NCI-H1417 (cell line): Measurements from ENCODE around the gene CASP10.

Source experiments
- DNase-seq, 3 experiments: peaks; one replicate each; lab custom pipeline; 2025; lab: John Stamatoyannopoulos, UW

The CASP10 gene

DNA sequence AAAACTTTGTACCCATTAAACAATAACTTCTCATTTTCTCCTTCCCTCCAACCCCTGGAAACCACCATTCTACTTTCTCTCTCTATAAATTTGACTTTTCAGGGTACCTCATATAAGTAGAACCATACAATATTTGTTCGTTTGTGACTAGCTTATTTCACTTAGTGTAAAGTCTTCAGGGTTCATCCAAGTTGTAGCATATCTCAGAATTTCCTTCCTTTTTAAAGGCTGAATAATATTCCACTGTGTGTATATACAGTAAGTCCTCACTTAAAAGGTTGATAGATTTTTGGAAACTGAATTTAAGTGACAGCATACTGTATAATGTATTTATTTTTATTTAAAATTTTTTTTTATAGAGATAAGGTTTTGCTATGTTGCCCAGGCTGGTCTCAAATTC is 13.9 kb downstream of the CASP10 start:
- no peak for DNase-seq

DNA sequence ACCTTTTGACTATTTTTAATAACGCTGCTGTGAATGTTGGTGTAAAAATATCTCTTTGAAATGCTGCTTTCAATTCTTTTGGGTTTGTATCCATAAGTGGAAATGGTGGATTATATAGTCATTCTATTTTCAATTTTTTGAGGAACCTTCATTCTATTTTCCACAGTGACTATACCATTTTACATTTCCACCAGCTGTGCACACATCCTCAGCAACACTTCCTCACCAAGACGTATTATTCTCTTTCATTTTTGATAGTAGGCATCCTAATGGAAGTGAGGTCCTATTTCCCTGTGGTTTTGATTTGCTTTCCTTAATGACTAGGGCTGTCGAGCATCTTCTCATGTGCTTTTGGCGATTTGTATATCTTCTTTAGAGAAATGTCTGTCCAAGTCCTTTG is 14.8 kb downstream of the CASP10 start:
- DNase-seq: no peak

DNA sequence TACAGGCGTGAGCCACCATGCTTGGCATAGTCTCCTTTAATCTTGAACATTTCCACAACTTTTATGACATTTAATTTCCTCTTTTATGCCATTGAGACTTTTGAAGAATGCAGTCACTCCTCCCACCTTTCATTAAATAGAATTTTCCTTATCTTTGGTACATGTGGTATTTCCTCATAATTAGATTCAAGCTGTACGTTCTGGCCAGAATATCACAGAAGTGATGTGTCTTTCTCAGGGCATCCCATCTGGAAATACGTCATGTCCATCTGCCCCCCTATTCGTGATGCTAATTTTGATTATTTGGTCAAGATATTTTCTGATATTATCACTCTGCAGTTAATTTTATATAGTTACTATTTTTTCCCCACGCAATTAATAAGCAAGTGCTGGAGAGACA is 16.9 kb downstream of the CASP10 start:
- no peak for DNase-seq

DNA sequence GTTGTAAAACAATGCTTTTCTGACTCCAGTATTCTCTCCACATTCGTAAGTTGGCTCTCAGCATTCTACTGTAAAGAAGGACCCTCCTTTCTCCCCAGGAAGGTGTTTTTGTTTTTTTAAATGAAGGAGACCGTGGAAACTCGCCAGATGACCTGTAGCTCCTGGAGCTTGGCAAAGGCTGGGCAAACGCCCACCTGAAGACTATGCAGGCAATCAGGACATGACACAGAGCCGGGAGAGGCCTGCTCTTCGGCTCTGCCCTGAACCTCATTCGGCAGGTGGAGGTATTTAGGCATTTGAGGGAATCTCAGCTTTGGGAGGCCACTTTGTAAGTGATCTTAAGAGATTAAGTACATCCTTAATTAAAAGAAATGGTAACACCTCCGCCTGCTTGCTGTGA is 17.4 kb downstream of the CASP10 start:
- DNase-seq: no peak

DNA sequence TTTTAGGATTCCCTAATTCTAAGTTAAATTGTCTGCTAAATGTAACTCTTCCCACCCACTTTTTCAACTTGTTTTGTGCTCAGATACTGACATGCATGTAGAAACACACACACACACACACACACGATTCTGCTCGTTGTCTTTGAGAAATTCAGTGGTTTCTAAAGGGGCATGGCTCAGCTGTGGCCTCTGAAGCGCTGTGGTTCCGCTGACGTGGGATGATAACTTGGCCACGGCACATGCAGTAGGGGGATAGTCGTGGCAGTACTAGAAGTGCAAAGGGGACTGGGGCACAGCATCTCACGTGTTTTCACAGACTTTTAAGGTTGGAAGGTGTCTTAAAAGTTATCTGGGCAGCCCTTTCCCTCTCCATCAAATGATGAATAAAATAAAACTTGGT is 18.4 kb downstream of the CASP10 start:
- no peak for DNase-seq

DNA sequence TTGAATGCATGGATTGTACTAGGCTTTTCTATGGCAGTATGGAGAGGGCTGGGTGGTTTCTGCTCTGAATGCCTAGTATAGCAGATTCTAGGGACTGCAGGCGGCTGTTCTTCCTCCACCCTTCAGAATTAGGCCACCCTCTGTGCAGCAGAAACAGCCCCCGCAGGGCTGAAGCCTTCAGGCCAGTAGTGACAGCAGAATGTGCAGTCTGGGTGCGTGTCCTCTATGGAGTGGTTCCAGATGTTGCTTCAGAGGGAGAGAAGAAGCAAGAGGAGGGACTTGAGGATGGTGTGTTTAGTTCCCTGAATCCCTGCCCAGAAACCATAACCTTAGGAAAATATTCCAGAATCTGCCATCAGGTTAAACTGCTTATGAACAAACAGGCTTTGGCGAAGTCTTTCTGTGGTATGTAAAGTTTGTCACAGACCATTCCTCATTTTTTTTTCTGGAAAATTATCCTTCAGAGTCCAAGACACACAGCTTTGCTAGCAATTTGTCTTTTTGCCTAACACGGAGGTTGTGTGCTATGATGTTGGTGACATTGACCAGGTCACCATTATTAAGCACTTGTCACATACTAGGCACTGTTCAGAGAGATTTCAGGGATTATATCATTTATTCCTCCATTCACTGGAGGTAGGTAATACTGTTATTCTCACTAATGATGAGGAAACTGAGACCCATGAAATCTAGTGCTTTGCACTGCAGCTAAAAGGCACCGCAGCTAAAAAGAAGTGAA is 21.1 kb downstream of the CASP10 start:
- DNase-seq: no peak

DNA sequence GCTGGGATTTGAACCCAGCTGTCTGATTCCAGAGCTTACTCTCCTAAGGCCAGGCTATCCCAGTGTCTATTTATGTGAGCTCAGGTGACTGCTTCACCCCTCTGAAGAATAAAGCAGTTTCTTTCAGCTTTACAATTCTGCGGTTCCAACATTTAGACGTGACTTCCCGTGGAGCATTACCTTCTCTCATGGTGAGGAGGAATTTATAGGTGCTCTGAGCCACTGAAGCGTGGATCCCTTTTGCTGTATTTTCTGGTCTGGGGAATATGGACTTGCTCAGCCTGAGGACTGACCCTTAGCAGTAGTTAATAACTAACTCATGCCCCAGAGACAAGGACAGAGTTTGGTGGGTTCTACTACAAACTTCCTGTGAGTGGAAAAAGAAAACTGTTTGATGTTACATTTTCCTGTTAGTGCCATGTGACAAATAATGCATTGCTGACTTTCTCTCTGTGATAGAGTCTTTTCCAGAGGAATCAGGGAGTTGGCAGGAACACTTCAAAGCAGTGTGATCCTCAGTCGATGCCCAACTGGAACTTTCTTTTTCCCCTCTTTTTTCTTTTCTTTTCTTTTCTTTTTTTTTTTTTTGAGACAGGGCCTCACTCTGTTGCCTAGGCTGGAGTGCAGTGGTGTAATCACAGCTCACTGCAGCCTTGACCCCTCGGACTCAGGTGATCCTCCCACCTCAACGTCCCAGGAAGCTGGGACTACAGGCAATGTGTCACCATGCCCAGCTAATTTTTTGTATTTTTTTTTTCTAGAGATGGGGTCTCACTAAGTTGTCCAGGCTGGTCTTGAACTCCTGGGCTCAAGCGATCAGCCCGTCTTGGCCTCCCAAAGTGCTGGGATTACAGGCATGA is 21.9 kb downstream of the CASP10 start:
- no peak for DNase-seq

DNA sequence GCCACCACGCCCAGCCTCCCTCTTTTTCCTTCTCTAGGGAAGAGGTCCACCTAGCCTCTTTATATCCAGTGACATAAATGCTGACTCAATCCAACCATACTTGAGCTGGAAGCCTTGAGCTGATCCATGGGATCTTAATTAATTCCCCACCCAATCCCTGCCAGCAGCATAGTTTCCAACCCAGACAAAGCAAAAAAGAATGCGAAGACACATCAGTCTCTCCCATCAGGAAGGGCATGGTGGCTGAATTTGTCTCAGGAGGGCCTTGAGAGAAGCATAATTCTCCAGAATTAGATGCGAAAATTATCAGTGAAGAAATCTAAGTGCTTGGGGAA is 22.5 kb downstream of the CASP10 start:
- no peak for DNase-seq

DNA sequence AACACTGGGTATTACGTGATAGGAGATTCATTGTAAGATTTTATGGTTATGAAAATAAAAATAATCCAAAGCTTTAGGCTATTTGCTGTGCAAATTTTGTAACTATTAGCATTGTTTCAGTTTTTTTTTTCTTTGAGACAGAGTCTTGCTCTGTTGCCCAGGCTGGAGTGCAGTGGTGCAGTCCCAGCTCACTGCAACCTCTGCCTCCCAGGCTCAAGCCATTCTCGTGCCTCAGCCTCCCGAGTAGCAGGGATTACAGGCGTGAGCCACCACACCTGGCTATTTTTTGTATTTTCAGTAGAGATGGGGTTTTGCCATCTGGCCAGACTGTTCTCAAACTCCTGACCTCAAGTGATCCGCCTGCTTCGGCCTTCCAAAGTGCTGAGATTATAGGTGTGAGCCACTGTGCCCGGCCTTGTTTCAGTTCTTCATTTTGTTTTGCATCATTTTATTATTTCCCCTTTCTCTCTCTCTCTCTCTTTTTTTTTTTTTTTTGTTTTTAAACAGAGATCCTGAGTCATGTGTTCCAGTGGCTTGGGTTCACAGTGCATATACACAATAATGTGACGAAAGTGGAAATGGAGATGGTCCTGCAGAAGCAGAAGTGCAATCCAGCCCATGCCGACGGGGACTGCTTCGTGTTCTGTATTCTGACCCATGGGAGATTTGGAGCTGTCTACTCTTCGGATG is 25.8 kb downstream of the CASP10 start:
- DNase-seq: no peak

DNA sequence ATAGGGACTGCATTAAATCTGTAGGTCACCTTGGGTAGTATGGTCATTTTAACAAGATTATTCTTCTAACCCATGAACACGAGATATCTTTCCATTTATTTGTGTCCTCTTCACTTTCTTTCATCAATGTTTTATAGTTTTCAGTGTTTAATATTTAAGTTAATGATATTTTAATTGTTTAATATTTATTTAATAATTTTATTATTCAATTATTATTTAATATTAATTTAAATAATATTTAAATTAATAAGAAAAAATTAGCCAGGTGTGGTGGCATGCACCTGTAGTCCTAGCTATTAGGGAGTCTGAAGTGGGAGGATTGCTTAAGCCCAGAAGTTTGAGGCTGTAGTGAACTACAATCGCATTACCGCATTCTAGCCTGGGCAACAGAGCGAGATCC is 33.0 kb downstream of the CASP10 start:
- DNase-seq: no peak

DNA sequence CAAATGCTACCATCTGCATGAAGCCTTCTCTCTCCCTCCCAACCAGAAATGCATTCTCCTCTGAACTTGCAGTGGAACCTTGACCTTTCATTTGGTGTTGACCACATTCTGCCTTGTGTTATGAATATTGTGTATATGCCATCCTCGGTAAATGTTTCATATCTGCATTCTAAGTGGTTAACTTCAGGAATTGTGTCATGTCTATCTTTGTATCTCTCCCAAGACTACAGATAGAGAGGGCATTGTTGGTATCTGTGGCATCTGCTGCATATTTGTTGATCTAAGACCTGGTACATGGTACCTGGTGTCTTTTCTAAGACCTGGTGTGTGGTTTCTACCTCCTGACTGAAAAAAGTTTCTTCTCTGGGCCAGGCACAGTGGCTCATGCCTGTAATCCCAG is 34.0 kb downstream of the CASP10 start:
- DNase-seq: no peak

DNA sequence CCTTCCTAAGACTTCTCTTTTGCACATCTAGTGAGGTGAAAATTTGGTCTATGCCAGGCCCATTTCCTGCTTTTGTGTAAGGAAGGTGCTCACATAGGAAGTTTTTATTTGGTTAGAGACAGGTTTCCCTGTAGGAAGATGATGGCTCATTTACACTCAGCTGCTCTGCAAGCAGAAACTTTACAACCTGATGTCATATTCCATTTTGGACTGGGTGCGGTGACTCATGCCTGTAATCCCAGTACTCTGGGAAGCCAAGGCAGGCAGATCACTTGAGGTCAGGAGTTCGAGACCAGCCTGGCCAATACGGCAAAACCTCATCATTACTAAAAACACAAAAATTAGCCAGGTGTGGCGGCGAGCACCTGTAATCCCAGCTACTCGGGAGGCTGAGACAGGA is 35.8 kb downstream of the CASP10 start:
- DNase-seq: peak in 2 of 3 experiments; percentile 0 to 6

DNA sequence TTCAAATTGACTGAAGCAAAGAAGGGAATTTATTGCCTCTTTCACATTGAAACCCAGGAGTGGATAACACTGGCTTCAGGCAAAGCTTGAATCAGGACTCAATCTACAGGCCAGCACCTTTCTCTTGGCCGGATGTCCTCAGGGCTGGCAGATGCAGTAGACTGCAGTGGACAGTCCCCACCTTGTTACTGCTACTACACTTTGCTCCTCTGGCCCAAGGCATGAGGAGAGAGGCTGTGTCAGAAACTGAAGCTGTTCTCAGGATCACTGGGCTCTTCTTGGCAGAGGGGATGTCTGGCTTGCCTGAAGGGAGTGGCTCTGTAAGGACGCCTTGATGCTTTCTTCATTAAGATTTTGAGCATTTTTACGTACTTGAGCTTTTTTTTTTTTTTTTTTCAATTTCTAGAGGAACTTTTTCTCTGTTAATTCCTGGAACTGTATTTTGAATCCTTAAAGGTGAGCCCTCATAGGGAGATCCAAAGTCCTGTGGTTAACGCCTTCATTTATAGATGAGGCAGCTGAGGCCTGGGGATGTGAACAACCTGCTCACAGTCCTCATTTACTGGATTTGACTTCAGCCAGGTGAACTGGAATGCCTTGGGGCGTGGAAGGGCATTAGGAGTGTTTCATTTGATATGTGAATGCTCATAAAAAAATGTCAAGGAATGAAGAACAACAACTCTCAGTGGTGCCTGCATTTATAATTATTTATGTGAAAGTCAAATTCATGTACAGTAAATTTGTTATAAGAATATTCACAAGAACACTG is 36.6 kb downstream of the CASP10 start:
- DNase-seq: peak in 2 of 3 experiments; percentile 1 to 63

DNA sequence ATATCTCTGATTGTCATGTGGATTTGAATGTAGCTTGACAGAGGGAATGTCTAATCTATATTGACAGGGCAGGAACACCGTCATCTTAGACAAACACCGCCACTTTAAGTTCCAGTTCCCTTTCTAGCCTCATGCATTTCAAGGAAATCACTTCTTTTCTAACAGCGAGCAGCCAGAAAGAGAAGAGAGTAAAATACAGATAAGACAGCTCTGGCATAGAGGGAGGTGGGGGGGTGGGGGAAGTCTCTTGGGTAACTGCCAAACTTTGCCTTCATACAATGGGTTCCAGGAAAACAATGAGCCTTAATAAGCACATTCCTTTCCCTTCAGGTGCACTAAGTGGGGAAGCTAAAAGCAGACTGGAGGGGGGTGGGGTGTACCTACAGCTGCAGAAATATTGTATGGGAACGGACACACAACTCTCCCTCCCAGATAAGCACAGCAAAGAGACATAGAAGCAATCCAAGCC is 37.2 kb downstream of the CASP10 start:
- DNase-seq: peak in 2 of 3 experiments; percentile 65 to 83

DNA sequence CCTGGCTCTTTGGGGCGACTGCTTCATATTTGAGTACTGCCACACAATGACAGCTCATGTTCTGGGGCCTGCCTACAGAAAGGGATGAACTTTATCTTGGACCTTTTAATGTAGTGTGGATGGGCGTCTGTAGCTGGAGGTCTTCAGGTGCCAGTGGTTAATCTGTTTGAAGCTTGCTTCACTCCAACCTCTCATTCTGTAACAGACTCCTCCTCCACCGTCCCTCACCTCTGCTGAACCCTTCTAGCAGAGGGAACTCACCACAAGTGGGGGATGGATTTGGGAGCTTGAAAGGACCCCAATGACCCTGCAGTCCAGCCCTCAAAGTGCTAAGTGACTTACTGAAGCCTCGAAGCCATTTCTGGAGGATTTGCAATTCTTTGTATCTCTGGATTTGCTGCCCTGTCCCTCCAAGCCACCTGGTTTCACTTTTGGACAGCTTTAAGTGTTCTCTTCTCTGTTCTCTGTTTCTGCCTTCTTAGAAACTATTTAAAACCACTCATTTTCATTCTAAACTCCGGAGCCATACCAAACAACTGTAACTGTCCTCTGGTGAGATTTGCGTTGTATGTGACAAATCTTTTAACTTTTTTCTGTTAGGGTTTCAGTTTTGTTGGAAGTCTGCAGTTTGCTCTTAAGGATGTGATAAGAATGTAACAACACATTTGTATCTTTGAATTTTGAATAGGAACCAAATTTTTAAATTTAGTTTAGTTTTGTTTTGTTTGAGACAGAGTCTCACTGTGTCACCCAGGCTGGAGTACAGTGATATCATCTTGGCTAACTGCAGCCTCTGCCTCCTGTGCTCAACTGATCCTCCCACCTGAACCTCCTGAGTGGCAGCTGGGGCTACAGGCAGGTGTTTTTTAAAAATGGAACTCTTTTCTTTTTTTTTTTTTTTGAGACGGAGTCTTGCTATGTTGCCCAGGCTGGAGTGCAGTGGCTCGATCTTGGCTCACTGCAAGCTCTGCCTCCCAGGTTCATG is 40.4 kb downstream of the CASP10 start:
- DNase-seq: no peak

DNA sequence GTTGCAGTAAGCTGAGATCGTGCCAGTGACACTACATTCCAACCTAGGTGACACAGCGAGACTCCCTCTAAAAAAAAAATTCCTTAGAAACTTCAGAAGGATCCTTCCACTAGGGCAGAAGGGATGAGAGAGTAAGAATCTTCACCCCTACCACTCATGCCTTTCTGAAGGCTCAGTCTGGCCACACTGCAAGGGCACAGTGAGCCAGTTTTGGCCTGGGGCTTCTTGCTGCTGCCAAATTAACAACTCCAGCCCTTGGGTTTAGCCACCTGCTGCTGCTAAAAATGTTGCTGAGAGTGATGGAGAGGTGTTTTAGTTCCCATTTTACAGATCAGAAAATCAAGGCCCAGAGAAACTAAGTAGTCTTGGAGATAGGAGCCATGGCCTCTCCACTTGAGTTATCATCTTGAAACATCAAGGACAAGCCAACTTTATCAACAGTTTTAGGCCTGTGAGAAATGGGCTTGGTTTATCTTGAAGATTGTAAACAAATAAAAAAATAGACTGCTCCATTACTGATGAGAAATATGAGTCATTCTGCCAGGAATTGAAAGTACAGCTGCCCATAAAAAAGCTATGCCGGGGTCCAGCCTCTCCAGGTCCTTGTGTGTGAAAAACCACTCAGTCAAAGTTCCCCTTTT is 45.5 kb downstream of the CASP10 start:
- no peak for DNase-seq

DNA sequence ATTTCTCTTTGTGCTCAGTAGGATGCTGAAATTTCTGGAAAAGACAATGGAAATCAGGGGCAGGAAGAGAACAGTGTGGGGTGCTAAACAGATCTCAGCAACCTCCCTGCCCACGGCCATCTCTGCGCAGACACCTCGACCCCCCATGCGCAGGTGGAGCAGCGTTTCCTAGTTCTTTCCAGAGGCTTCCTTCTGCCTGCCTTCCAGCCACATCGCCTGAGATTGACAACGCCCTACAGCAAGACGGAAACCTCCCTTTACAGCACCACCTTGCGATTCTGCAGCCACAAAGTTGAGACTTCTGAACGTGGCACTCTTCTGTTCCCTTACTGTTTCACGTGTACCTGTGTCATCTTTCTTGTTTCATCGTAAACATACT is 46.0 kb downstream of the CASP10 start:
- no peak for DNase-seq

DNA sequence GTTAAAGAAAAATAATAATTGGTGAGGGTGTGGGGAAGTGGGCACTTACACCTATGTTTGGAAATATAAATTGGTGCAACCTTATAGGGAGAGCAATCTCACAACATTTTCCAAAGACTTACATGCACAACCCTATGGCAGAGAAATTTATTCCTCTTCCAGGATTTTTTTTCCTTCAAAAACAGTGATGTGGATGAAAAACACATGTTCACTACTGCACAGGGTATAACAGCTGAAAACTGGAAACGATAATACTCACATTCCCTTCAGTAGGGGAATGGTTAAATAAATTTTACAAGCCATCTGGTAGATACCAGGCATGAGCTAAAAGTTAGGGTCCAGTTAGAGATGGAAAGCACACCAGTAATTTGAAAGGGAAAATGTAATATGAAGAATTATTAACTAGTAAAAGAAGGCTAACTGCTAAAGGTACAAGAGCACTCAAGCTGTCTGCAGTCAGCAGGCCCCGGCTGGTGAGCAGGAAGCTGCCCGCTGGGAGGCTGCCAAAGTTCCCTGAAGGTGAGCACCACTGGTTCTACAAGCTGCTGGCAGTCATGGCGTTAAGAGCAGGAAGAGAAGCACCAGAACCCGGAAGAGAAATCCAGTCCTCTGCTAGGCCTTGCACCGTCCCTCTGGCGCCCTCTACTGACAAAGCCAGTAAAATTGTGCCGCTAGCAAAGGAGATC is 49.0 kb downstream of the CASP10 start:
- peak; percentile 80 to 94 (median 90) for DNase-seq

DNA sequence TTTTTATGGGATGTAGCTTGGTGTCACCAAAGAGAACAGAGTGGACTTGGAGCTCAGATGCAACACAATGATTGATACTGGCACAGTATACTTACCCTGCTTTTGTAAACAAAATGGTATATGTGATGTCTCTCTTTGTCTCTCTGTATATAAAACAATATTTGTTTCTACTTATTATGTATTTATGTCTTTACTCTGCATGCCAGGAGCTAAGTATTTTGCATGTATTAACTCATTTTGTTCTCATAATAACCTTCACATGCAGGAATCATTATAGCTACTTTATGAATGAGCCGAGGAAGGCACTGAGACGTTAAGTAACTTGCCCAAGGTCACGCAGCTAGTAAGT is 49.5 kb downstream of the CASP10 start:
- DNase-seq: no peak
